GM10248 (cell line): Measurements from ENCODE around the gene SNAI3.
"Not testable (repeated sequence)": the region's sequence is repeated elsewhere in the genome, so short reads cannot be mapped to it uniquely, and the experiment has no call there.

Experiments
- CTCF ChIA-PET: fragments of 300-600 bp; sonication (Branson Sonifier 250); formaldehyde crosslinking; extraction: SDS; loops from one replicate; lab custom pipeline; 2021; ENCODE audit warnings: antibody characterized with exemption; lab: Yijun Ruan, JAX
- POLR2A ChIA-PET: fragments of 350-650 bp; sonication (Branson Sonifier 250); formaldehyde crosslinking; extraction: SDS; loops from one replicate; lab custom pipeline; 2020; ENCODE audit warnings: antibody characterized with exemption; lab: Yijun Ruan, JAX
- DNase-seq: peaks from one replicate; pipeline ENCODE4 v3.0.0; 2012; ENCODE audit errors: extremely low spot score
- TF ChIP-seq, protein P1 (sequence below): IDR thresholded peaks from 2 replicates; pipeline ENCODE4 v1.5.1; 2012; ENCODE audit warnings: mild to moderate bottlenecking, low read depth; ENCODE audit errors: extremely low read depth, missing control alignments, control extremely low read depth

Gene SNAI3

DNA sequence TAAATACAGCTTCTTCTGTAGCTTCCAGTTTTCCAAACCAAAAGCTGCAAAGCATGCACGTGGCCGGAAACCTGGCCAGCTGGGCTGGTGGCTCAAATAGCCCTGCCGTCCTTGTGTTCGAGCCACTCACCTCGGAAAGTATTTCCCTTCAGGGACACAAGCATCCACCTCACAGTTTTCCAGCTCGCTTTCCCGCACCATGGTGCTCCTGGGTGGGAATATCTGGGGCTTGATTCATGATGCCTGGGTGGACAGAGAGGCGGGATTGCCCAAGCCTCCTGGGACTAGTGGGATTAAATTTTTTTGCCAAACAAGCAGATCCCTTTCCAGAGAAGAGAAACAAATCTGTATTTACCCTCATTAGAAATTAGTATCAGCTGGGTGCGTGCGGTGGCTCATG, 16.3 kb downstream of the SNAI3 start:
- CTCF ChIA-PET: interaction anchor here (1.2 to 1.3 kb wide), 2 partner anchors 15 to 37 kb away, joined by 3 to 4 read pairs; no protein-coding TSS in a partner anchor
- TF ChIP-seq, protein P1, sequence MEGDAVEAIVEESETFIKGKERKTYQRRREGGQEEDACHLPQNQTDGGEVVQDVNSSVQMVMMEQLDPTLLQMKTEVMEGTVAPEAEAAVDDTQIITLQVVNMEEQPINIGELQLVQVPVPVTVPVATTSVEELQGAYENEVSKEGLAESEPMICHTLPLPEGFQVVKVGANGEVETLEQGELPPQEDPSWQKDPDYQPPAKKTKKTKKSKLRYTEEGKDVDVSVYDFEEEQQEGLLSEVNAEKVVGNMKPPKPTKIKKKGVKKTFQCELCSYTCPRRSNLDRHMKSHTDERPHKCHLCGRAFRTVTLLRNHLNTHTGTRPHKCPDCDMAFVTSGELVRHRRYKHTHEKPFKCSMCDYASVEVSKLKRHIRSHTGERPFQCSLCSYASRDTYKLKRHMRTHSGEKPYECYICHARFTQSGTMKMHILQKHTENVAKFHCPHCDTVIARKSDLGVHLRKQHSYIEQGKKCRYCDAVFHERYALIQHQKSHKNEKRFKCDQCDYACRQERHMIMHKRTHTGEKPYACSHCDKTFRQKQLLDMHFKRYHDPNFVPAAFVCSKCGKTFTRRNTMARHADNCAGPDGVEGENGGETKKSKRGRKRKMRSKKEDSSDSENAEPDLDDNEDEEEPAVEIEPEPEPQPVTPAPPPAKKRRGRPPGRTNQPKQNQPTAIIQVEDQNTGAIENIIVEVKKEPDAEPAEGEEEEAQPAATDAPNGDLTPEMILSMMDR: no peak
- DNase-seq: no peak
- POLR2A ChIA-PET: no interaction called here

DNA sequence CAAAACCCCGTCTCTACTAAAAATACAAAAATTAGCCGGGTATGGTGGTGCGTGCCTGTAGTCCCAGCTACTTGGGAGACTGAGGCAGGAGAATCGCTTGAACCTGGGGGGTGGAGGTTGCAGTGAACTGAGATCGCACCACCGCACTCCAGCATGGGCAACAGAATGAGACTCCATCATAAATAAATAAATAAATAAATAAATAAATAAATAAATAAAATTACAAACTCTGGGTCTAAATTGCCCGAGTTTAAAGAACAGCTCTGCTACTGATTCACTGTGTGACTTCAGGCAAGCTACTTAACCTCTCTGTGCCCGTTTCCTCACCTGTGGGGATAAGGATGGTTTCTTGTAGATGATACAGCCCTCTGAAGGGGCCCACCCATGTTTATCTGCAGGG, 16.8 kb downstream of the SNAI3 start:
- CTCF ChIA-PET: interaction anchor here (1.3 kb wide), 1 partner anchor 15 kb away, joined by 4 read pairs; no protein-coding TSS in a partner anchor
- DNase-seq, POLR2A ChIA-PET: not testable (repeated sequence)

DNA sequence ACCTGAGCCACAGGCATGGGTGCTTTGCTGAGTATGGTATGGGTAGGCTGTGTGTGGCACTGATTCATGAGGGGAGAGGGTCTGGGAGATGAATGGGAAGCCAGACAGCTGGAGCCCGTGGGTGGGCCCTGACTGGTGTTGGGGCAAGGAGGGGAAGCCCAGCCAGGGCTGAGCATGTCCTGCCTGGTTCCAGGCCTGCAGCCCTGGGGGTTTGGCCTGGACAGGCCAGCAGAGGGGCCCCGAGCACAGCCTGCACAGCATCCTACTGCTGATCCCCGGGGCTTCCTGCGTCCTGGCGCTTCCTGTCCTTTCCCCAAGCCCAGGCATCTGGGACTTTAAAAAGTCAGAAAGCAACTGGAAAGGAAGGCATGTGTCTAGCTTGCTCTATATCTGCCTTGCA, 18.8 kb downstream of the SNAI3 start:
- no peak for DNase-seq
- CTCF ChIA-PET: no interaction called here
- POLR2A ChIA-PET: no interaction called here
- TF ChIP-seq, protein P1: no peak

DNA sequence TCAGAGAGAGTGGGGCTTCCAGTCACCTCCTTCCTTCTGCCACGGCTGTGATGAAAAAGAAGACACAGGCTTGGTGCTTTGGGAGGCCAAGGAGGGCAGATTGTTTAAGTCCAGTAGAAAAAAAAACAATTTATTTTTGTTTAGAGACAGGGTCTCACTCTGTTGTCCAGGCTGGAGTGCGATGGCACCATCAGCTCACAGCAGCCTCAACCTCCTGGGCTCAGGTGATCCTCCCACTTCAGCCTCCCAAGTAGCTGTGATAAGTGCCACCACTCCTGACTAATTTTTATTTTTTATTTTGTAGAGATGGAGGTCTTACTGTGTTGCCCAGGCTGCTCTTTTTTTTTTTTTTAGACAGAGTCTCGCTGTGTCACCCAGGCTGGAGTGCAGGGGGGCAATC, 20.7 kb downstream of the SNAI3 start:
- TF ChIP-seq, protein P1: no peak
- ChIA-PET CTCF (interaction anchor here (0.7 to 2.0 kb wide), 5 partner anchors 12 to 71 kb away, joined by 3 to 8 read pairs (median 3); no protein-coding TSS in a partner anchor), POLR2A (no interaction called here)
- no peak for DNase-seq

DNA sequence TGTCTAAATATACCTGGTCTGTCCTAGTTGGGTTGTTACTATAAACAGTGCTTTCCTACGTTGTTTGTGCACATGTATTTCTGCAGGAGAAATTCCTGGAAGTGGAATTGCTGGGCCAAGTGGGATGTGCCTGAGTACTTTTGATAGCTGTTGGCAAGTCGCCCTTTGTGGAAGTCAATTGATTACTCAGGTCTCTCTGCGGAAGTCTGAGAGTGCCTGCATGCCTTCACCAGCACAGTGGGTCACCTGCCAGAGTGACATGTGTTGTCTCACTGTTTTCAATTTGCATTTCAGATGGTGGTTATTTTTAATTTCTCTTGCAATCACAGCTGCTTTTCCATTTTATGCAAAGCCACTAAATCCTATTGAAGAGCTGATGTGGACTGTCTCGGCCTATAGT, 21.2 kb downstream of the SNAI3 start:
- ChIA-PET CTCF (interaction anchor here (0.7 to 2.0 kb wide), 5 partner anchors 12 to 72 kb away, joined by 3 to 8 read pairs (median 3); no protein-coding TSS in a partner anchor), POLR2A (no interaction called here)
- DNase-seq: no peak
- TF ChIP-seq, protein P1: no peak

DNA sequence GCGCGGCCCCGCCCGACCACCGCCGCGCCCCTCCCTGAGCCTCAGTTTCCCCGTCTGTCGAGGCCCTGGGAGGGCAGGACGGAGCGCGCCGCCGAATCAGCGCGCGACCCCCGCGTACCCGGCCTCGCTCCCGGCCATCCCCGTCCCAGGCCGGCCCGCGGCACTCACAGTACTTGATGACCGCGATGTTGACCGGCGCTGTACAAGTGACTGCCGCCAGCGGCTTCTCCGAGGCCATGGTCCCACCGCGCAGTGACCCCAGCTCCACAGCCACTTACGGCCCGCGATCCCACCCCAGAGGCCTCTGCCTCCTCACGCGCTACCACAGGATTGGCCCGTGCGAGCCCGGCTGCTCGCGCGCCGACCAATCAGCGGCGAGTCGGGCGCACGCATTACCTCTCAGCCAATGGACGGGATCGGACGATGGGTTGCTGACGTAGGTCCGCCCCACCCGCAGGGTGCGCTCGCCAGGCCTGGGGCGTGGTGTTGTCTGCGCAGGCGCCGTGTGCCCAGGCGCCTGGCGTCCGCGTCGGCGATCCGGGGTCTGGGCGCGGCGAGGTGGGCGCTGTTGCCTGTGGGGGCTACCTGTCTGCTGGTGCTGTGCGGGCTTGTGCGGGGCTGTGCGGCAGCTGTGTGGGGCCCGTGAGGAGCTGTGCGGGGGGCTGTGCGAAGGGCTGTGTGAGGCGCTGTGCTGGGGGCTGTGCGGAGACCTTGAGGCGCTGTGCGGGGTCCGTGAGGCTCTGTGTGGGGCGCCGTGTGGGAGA, 23.3 kb downstream of the SNAI3 start, which contains the start of gene MVD:
TSS of gene MVD (minus strand) at position 249 of the 764 bp plus-strand sequence. CDS start at position 238, 11 bp downstream.
- DNase-seq: peak; percentile 100
- ChIA-PET POLR2A (interaction anchor here (1.0 to 1.3 kb wide), 4 partner anchors 11 to 554 kb away, joined by 3 to 4 read pairs (median 4); partner anchors contain the start of gene ZNF778), CTCF (interaction anchor here (0.8 to 2.6 kb wide), 5 partner anchors 9 to 43 kb away, joined by 4 to 9 read pairs (median 5); partner anchors contain the start of genes CTU2 and RNF166)
- TF ChIP-seq, protein P1: no peak

DNA sequence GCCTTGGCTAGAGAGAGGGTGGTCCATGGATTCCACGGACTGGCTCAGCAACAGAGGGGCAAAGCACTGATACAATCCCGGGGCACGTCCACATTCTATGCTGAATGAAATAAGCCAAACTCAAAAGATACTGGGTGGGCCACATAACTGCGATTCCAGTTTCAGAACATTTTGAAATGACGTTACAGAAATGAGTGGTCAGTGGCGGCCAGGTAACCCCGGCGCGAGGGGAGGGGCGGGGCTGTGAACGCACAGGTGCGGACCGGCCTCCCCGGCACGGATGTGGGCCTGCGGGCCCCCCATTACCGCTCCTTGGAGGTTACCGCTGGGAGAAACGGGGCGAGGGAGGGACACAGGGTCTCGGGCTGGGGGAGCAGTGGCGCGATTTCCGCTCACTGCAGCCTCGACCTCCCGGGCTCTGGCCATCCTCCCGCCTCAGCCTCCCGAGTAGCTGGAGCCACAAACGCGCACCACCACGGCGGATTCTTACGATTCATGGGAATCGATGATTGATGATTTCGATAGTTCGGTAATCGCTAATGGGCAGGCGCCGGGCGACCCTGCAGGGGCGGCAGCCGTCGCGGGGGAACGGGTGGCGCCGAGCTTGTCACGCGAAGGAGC, 24.0 kb downstream of the SNAI3 start:
- ChIA-PET POLR2A (interaction anchor here (1.0 to 1.3 kb wide), 3 partner anchors 10 to 23 kb away, joined by 3 to 4 read pairs (median 4); no protein-coding TSS in a partner anchor), CTCF (interaction anchor here (0.8 to 2.6 kb wide), 4 partner anchors 10 to 44 kb away, joined by 4 to 9 read pairs (median 6); partner anchors contain the start of genes CTU2 and RNF166)
- no peak for DNase-seq
- TF ChIP-seq, protein P1: no peak
